Stomach (tissue), 9 donors: ENCODE results near the gene GARS1. TPM values are rescaled to one million over a fixed set of nuclear protein-coding genes. Genes with fewer than 3 reads are reported as not detected.

ENCODE experiments used
- DNase-seq, 2 donors: peaks; one replicate each; pipeline versions ENCODE4 v3.0.0 to v3.0.0-alpha.2; 2013 to 2019
- H3K27ac ChIP-seq, 5 donors: fragments of 200-600 bp in 4 of 5; sonication (generic) in 4 of 5; one replicate each; pipeline ENCODE4 v1.5.1; 2013 to 2019; ENCODE audit warnings: mild to moderate bottlenecking in 1 of 5, moderate library complexity in 1 of 5
- H3K27me3 ChIP-seq, 3 donors: fragments of 200-600 bp; sonication (generic); one replicate each; pipeline ENCODE4 v1.5.1; 2017 to 2019; ENCODE audit warnings: mixed run types in 1 of 3
- H3K36me3 ChIP-seq, 4 donors: fragments of 200-600 bp; sonication (generic); 1 replicate in 3 of 4; 2 replicates in 1 of 4; pipeline ENCODE4 v1.5.1; 2016 to 2019
- H3K4me1 ChIP-seq, 4 donors: fragments of 200-600 bp; sonication (generic); one replicate each; pipeline ENCODE4 v1.5.1; 2016 to 2019
- H3K4me3 ChIP-seq, 4 donors: fragments of 200-600 bp; sonication (generic) in 3 of 4; one replicate each; pipeline ENCODE4 v1.5.1; 2016 to 2019; ENCODE audit warnings: mild to moderate bottlenecking in 1 of 4
- H3K9me3 ChIP-seq, 4 donors: fragments of 200-600 bp; sonication (generic); one replicate each; pipeline ENCODE4 v1.5.1; 2016 to 2019
- CTCF ChIP-seq, 7 experiments: fragments of 450-650 bp in 4 of 7; fragments of 200-600 bp in 3 of 7; sonication (generic) in 3 of 7; IDR thresholded peaks; one replicate each; pipeline ENCODE4 v1.5.1; 2016 to 2019; ENCODE audit warnings: antibody characterized with exemption in 7 of 7, control low read depth in 2 of 7, mild to moderate bottlenecking in 1 of 7
- EP300 ChIP-seq: sonication (generic); formaldehyde crosslinking; IDR thresholded peaks from one replicate; pipeline ENCODE4 v1.6.1; 2017; ENCODE audit warnings: antibody characterized with exemption
- POLR2A ChIP-seq, 4 donors: fragments of 450-650 bp; IDR thresholded peaks; one replicate each; pipeline ENCODE4 v1.6.1; 2016; ENCODE audit warnings: antibody characterized with exemption in 4 of 4, control low read depth in 2 of 4, mild to moderate bottlenecking in 1 of 4, moderate library complexity in 1 of 4
- POLR2AphosphoS5 ChIP-seq, 3 donors: sonication (generic); formaldehyde crosslinking; IDR thresholded peaks; one replicate each; pipeline ENCODE4 v1.6.1; 2016; ENCODE audit warnings: antibody characterized with exemption in 3 of 3
- WGBS, 5 donors: extraction: QIAGEN DNeasy Blood & Tissue Kit in 3 of 5; methylation state at CpG; one replicate each; pipeline versions ENCODE4 v1.1.5 to v1.1.7; 2013 to 2018; 5-methylcytosine and 5-hydroxymethylcytosine counted together
- intact Hi-C: fragments of 100-400 bp; cut with DNase I; formaldehyde crosslinking; loops from one replicate; pipeline ENCODE4 v1.15.1; 2023; ENCODE audit warnings: low total_unique reads
- polyA plus RNA-seq, 3 donors: library from polyadenylated mRNA; stranded (reverse); fragments of 200-250 nt; gene quantifications; one replicate each; pipeline ENCODE4 v1.2.3, GENCODE V29; 2013
- total RNA-seq, 5 donors: library from RNA; depleted of rRNA; stranded (reverse); fragments of >200 nt; gene quantifications; one replicate each; pipeline versions ENCODE4 v1.1.0 to v1.2.3, GENCODE V29; 2014 to 2016
- donor health status: healthy with polysubstance abuse.
- donor health status: Bipolar disorder and iron deficiency.
- donor health status: healthy.

GARS1 gene
- total and polyA plus RNA-seq, 8 donors, result 37.5 to 124 (median 74.8) TPM

DNA sequence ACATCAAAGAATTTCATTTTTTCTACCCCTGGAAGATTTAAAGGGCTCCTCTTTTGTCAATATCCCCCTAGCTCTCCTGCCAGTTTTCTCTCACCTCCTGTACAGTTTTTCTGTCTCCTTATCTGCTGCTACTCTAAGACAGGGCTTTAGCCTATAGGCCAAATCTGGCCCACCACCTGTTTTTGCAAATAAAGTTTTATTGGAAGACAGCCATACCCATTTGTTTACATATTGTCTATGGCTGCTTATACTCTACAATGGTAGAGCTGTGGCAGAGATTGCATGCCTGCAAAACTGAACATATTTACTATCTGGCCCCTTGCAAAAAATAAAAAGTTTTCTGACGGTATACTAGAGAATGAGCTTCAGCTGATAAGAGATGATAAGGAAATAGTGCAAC lies 37.4 kb upstream of the GARS1 start:
- TF ChIP-seq POLR2A (IDR thresholded peaks at IDR 0.05) (no peak), CTCF (IDR thresholded peaks at IDR 0.05) (no peak)
- DNase-seq, result no peak
- Histone ChIP-seq H3K9me3 (no peaks in the 10 kb centered on the region), H3K4me3 (no peak overlapping the region), H3K27ac (no peak overlapping the region), H3K4me1 (peaks cover 0 to 6% (median 1%) of the 10 kb centered on the region in 4 donors), H3K27me3 (no peaks in the 10 kb centered on the region), H3K36me3 (peaks cover 0 to 56% (median 34%) of the 10 kb centered on the region in 4 donors)
- 78 to 96% (median 88%) methylated on average over 1 of the region's 1 CpG for WGBS, 5 donors
- intact Hi-C loops, result no loop called here

DNA sequence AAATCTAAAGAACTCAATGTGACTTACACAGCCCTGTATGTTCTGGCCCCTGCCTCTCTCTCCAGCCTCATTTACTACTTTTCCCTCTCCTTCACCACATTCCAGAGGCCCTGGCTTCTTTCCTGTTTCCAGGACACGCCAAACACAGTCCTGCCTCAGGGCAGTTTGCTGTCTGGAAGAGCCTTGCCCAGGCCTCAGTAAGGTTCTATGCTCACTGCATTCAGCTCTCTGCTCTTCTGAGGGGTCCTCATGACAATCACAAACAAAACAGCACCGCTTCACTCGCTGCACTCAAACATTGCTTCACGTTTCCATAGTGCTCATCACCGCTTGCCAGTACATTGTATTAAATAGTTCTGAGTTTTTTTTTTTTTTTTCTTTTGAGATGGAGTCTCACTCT lies 35.1 kb upstream of the GARS1 start:
- no peak for TF ChIP-seq EP300
- TF ChIP-seq POLR2AphosphoS5 (IDR thresholded peaks at IDR 0.05), result no peak
- no peak for TF ChIP-seq CTCF (IDR thresholded peaks at IDR 0.05)
- no peak for TF ChIP-seq POLR2A (IDR thresholded peaks at IDR 0.05)
- H3K36me3 ChIP-seq, result peaks cover 3 to 62% (median 42%) of the 10 kb centered on the region in 4 donors
- WGBS, 5 donors, result 87 to 97% (median 94%) methylated on average over 5 of the region's 5 CpGs
- H3K4me3 ChIP-seq, result no peak overlapping the region
- H3K9me3 ChIP-seq, result no peaks in the 10 kb centered on the region
- H3K27me3 ChIP-seq, result no peaks in the 10 kb centered on the region
- DNase-seq, result peak in 1 of 2 donors; percentile 12
- intact Hi-C loops, result no loop called here
- no peak overlapping the region for H3K27ac ChIP-seq
- peaks cover 0 to 19% (median 7%) of the 10 kb centered on the region in 4 donors for H3K4me1 ChIP-seq

GRCh38 chr7:30561389-30561788 lies 33.3 kb upstream of the GARS1 start:
- TF ChIP-seq POLR2A (IDR thresholded peaks at IDR 0.05) (no peak), CTCF (IDR thresholded peaks at IDR 0.05) (no peak), EP300 (no peak), POLR2AphosphoS5 (IDR thresholded peaks at IDR 0.05) (no peak)
- peaks cover 0 to 19% (median 7%) of the 10 kb centered on the region in 4 donors for H3K4me1 ChIP-seq
- H3K36me3 ChIP-seq, result peaks cover 3 to 77% (median 59%) of the 10 kb centered on the region in 4 donors
- H3K27ac ChIP-seq, result no peak overlapping the region
- H3K27me3 ChIP-seq, result no peaks in the 10 kb centered on the region
- 76 to 93% (median 86%) methylated on average over 6 of the region's 6 CpGs for WGBS, 5 donors
- intact Hi-C loops, result no loop called here
- H3K4me3 ChIP-seq, result no peak overlapping the region
- DNase-seq, result peak in 1 of 2 donors; percentile 14
- no peaks in the 10 kb centered on the region for H3K9me3 ChIP-seq

DNA sequence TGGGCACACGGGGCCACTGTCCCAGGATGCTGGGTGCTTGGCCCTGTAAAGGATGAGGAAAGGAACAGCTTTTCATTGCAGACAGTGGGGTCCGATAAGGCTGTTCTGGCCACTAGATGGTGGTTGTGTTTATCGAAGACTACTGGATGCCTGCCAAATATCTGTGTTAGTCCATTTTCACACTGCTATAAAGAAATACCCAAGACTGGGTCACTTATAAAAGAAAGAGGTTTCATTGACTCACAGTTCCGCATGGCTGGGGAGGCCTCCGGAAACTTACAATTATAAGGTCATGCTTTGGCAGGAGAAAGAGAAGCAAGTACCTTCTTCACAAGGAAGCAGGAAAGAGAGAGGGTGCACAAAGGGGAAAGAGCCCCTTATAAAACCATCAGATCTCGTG lies 32.2 kb upstream of the GARS1 start:
- peaks cover 0 to 19% (median 7%) of the 10 kb centered on the region in 4 donors for H3K4me1 ChIP-seq
- peaks cover 3 to 77% (median 67%) of the 10 kb centered on the region in 4 donors for H3K36me3 ChIP-seq
- DNase-seq, result peak in 1 of 2 donors; percentile 61
- no peaks in the 10 kb centered on the region for H3K27me3 ChIP-seq
- TF ChIP-seq POLR2A (IDR thresholded peaks at IDR 0.05), result no peak
- TF ChIP-seq EP300, result no peak
- TF ChIP-seq CTCF (IDR thresholded peaks at IDR 0.05), result peak in 1 of 7 experiments; percentile 8
- no peak for TF ChIP-seq POLR2AphosphoS5 (IDR thresholded peaks at IDR 0.05)
- H3K9me3 ChIP-seq, result no peaks in the 10 kb centered on the region
- 38 to 55% (median 44%) methylated on average over 6 of the region's 6 CpGs for WGBS, 5 donors
- peak overlapping the region in 1 of 5 donors; percentile 26 for H3K27ac ChIP-seq
- intact Hi-C loops, result no loop called here
- H3K4me3 ChIP-seq, result no peak overlapping the region
